HepG2 (cell line): ENCODE data around the gene DOCK2. TPM values are rescaled to one million over a fixed set of nuclear protein-coding genes. Genes with fewer than 3 reads are reported as not detected.

ENCODE experiments used
- ATAC-seq: fragments of 200-7000 bp; cut with Tn5 transposase; 3 replicates; pipeline ENCODE4 v1.9.1; 2020; ENCODE audit warnings: mild to moderate bottlenecking, moderate library complexity
- BruUV-seq: library from RNA; stranded (reverse); fragments of 400-500 nt; replicated peaks from 2 replicates; lab custom pipeline; 2021; lab: Mats Ljungman, UMichigan
- CTCF ChIA-PET: fragments of 300-600 bp; formaldehyde crosslinking; extraction: SDS; loops from one replicate; lab custom pipeline; 2021; ENCODE audit warnings: low total read pairs, inconsistent platforms, low intra/inter-chr PET ratio; lab: Yijun Ruan, JAX
- POLR2A ChIA-PET: fragments of 350-600 bp; sonication (Branson Sonifier 250); formaldehyde crosslinking; loops from one replicate; lab custom pipeline; 2020; ENCODE audit warnings: antibody characterized with exemption, inconsistent platforms; lab: Yijun Ruan, JAX
- DNase-seq: peaks from one replicate; pipeline ENCODE4 v3.0.0-alpha.2; 2015; ENCODE audit warnings: low spot score
- FAIRE-seq: peaks from 3 replicates; lab custom pipeline; 2011; peaks lifted over from hg19 to GRCh38; lab: Jason Lieb, UNC
- H2AFZ ChIP-seq: one replicate; pipeline ENCODE4 v1.6.1; 2011; ENCODE audit warnings: low read length, inconsistent platforms
- H3K27ac ChIP-seq: fragments of 300-600 bp; 3 replicates; pipeline ENCODE4 v1.8.0; 2011; ENCODE audit warnings: mixed run types, mild to moderate bottlenecking, mixed read lengths, low read length, inconsistent platforms; ENCODE audit not compliant: insufficient read depth; ENCODE audit errors: extremely low read length
- H3K27me3 ChIP-seq, 2 experiments: fragments of 200-600 bp in 1 of 2; 2 replicates in 1 of 2; 3 replicates in 1 of 2; pipeline versions ENCODE4 v1.6.0 to v1.8.0; 2011; ENCODE audit warnings: low read length in 2 of 2, mild to moderate bottlenecking in 2 of 2, moderate library complexity in 2 of 2, inconsistent platforms in 1 of 2; ENCODE audit not compliant: insufficient read depth in 2 of 2, control insufficient read depth in 1 of 2
- H3K36me3 ChIP-seq, 2 experiments: fragments of 200-600 bp in 1 of 2; replicated peaks in 1 of 2; 2 replicates in 1 of 2; 3 replicates in 1 of 2; pipeline versions ENCODE4 v1.5.1 to v1.8.0; 2011; ENCODE audit warnings: low read length in 2 of 2, inconsistent platforms in 1 of 2; ENCODE audit not compliant: insufficient read depth in 2 of 2, control insufficient read depth in 1 of 2
- H3K4me1 ChIP-seq: 2 replicates; pipeline ENCODE4 v1.5.1; 2012; ENCODE audit warnings: low read length, inconsistent platforms; ENCODE audit not compliant: insufficient read depth
- H3K4me2 ChIP-seq: 2 replicates; pipeline ENCODE4 v1.6.0; 2011; ENCODE audit warnings: low read depth, low read length, inconsistent platforms
- H3K4me3 ChIP-seq, 3 experiments: fragments of 200-600 bp in 1 of 3; sonication (generic), shearing (Covaris generic) in 1 of 3; replicated peaks in 1 of 3; 2 replicates each; pipeline ENCODE4 v1.5.1; 2011 to 2016; ENCODE audit warnings: low read length in 3 of 3, inconsistent platforms in 2 of 3, low read depth in 2 of 3, mild to moderate bottlenecking in 2 of 3, control low read depth in 1 of 3, mixed read lengths in 1 of 3; ENCODE audit not compliant: insufficient read depth in 1 of 3
- H3K79me2 ChIP-seq: one replicate; pipeline ENCODE4 v1.6.1; 2011; ENCODE audit warnings: low read length, inconsistent platforms; ENCODE audit not compliant: insufficient read depth
- H3K9ac ChIP-seq: 2 replicates; pipeline ENCODE4 v1.6.0; 2011; ENCODE audit warnings: mild to moderate bottlenecking, low read depth, low read length, inconsistent platforms; ENCODE audit not compliant: insufficient read depth
- H3K9me3 ChIP-seq: 2 replicates; pipeline ENCODE4 v1.5.1; 2012; ENCODE audit warnings: mild to moderate bottlenecking, low read length
- H4K20me1 ChIP-seq: 2 replicates; pipeline ENCODE4 v1.6.0; 2011; ENCODE audit warnings: inconsistent platforms, mild to moderate bottlenecking, low read length, moderate library complexity; ENCODE audit not compliant: insufficient read depth
- FOXA3 ChIP-seq: IDR thresholded peaks from 2 replicates; pipeline ENCODE4 v1.6.1; 2016; ENCODE audit warnings: missing genetic modification reagents, missing compliant biosample characterization
- HES4 ChIP-seq: sonication (generic); formaldehyde crosslinking; IDR thresholded peaks from 2 replicates; pipeline ENCODE4 v1.9.0; 2021; ENCODE audit warnings: mild to moderate bottlenecking, missing genetic modification reagents, borderline replicate concordance
- SRSF4 ChIP-seq: fragments of 200-400 bp; formaldehyde crosslinking; IDR thresholded peaks from one replicate; pipeline ENCODE4 v1.6.1; 2018; ENCODE audit warnings: mild to moderate bottlenecking, low read depth, low read length, moderate library complexity; ENCODE audit not compliant: poor library complexity, severe bottlenecking
- ZNF235 ChIP-seq: sonication (generic); formaldehyde crosslinking; IDR thresholded peaks from 2 replicates; pipeline ENCODE4 v1.8.1; 2023; ENCODE audit warnings: mild to moderate bottlenecking, missing genetic modification reagents, borderline replicate concordance
- ZNF256 ChIP-seq: sonication (generic); formaldehyde crosslinking; conservative IDR thresholded peaks from 2 replicates; pipeline ENCODE4 v1.4.0; 2020; ENCODE audit warnings: missing genetic modification reagents
- ZNF430 ChIP-seq: sonication (generic); formaldehyde crosslinking; IDR thresholded peaks from 2 replicates; pipeline ENCODE4 v1.9.0; 2021; ENCODE audit warnings: mild to moderate bottlenecking, missing genetic modification reagents
- ZNF546 ChIP-seq: sonication (generic); formaldehyde crosslinking; conservative IDR thresholded peaks from 2 replicates; pipeline ENCODE4 v1.8.1; 2023; ENCODE audit warnings: mild to moderate bottlenecking, missing genetic modification reagents
- whole genome bisulfite sequencing: methylation state at CpG from one replicate; pipeline ENCODE4 v1.1.6; 2017; ENCODE audit warnings: low lambda C conversion rate; 5-methylcytosine and 5-hydroxymethylcytosine counted together
- in situ Hi-C: cut with HindIII; loops from 2 replicates; pipeline ENCODE4 v1.10.0; 2017; ENCODE audit warnings: low pct_unique_long_range_greater_than_20kb; ENCODE audit not compliant: extremely low pct_ligation_motif_present
- intact Hi-C: fragments of 100-400 bp; cut with micrococcal nuclease; formaldehyde crosslinking; loops from one replicate; pipeline ENCODE4 v1.10.0; 2022; ENCODE audit not compliant: unreplicated experiment
- polyA plus RNA-seq, 8 experiments: library from polyadenylated mRNA; depleted of rRNA in 3 of 8; stranded (reverse) in 7 of 8; unstranded in 1 of 8; fragments of >200 nt; fragmentation: Illumina TruSeq in 4 of 8; extraction: Trizol in 4 of 8; gene quantifications; 2 replicates each; pipeline versions ENCODE4 v1.2.1 to v1.2.3, GENCODE V29; 2011 to 2016; ENCODE audit warnings: low read depth in 4 of 8, missing spikeins in 1 of 8, mixed read lengths in 1 of 8; ENCODE audit not compliant: insufficient read depth in 1 of 8
- total RNA-seq, 5 experiments: library from RNA; depleted of rRNA; stranded (reverse); fragments of >200 nt; fragmentation: Illumina TruSeq; extraction: Trizol; gene quantifications; 2 replicates each; pipeline ENCODE4 v1.2.3, GENCODE V29; 2016; ENCODE audit warnings: low read depth in 1 of 5
- TF ChIP-seq, protein P1 (sequence below): sonication (generic); formaldehyde crosslinking; IDR thresholded peaks from 2 replicates; pipeline ENCODE4 v1.5.1; 2020; ENCODE audit warnings: missing genetic modification reagents, mild to moderate bottlenecking, borderline replicate concordance

DOCK2 gene
- total and polyA plus RNA-seq, 2 of the 13 experiments (the other 11 are each of a cell fraction or from before 2014, with no cell fraction given): not detected

DNA sequence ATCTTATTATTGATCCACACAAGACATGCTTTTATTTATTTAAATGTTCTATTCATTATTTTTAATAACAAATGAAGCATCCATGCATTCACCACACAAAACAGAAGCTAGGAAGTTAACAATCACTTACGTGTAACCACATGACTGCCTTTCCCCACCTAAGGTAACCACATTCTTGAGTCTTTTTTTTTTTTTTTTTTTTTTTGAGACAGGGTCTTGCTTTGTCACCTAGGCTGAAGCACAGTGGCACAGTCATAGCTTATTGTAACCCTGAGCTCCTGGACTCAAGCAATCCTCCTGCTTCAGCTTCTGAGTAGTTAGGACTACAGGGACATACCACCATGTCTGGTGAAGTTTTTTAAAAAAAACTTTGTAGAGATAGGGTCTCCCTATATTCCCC lies 133.0 kb downstream of the DOCK2 start (continued):
- TF ChIP-seq HES4 (CRISPR knock-in tag) (no peak), SRSF4 (no peak), FOXA3 (no peak), ZNF546 (no peak)

DNA sequence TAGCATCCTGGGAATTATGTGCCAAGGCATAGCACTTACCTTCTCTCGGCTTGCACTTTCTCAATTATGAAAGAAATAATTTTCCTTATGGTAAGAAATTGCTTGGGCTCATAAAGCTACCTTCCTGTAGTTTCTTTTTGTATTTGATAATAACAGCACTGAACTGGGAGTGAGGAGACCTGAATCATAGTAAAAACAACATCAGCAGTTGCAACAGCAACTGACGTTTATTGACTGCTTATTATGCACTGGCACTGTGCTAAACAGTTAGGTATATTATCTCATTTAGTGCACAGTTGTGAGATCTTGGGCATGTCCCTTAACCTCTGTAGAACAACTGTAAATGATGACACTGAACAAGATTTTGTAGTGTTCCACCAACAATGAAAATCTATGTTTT lies 135.2 kb downstream of the DOCK2 start:
- WGBS: 4% methylated on average over 2 of the region's 2 CpGs
- POLR2A ChIA-PET: no interaction called here

More for the DNA sequence above, 135.2 kb downstream of the DOCK2 start:
- intact Hi-C loops: no loop called here
- ATAC-seq (no peak), FAIRE-seq (no peak), DNase-seq (no peak)
- no peak overlapping the region for H3K27ac ChIP-seq
- in situ Hi-C loops: no loop called here
- H4K20me1 ChIP-seq: no peaks in the 10 kb centered on the region
- no peak overlapping the region for H3K4me3 ChIP-seq
- H3K4me1 ChIP-seq: no peaks in the 10 kb centered on the region
- BruUV-seq: no TSS peak
- no peak overlapping the region for H3K4me2 ChIP-seq
- H3K27me3 ChIP-seq: no peaks in the 10 kb centered on the region; a peak in 1 of 5 replicates
- H3K79me2 ChIP-seq: no peaks in the 10 kb centered on the region
- H3K9me3 ChIP-seq: no peaks in the 10 kb centered on the region
- TF ChIP-seq ZNF256 (CRISPR knock-in tag) (no peak), ZNF235 (no peak), ZNF430 (CRISPR knock-in tag) (no peak)
- TF ChIP-seq, protein P1, sequence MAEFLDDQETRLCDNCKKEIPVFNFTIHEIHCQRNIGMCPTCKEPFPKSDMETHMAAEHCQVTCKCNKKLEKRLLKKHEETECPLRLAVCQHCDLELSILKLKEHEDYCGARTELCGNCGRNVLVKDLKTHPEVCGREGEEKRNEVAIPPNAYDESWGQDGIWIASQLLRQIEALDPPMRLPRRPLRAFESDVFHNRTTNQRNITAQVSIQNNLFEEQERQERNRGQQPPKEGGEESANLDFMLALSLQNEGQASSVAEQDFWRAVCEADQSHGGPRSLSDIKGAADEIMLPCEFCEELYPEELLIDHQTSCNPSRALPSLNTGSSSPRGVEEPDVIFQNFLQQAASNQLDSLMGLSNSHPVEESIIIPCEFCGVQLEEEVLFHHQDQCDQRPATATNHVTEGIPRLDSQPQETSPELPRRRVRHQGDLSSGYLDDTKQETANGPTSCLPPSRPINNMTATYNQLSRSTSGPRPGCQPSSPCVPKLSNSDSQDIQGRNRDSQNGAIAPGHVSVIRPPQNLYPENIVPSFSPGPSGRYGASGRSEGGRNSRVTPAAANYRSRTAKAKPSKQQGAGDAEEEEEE (CRISPR knock-in tag): no peak
- no peak overlapping the region for H2AFZ ChIP-seq
- H3K9ac ChIP-seq: no peak overlapping the region
- H3K36me3 ChIP-seq: no peaks in the 10 kb centered on the region
- CTCF ChIA-PET: no interaction called here
